KMS-11 (cell line): ENCODE results near the gene TTC29.

Experiments used
- H2AFZ ChIP-seq: fragments of 200-600 bp; sonication (generic); 2 replicates; pipeline ENCODE4 v1.6.1; 2016; ENCODE audit warnings: antibody characterized with exemption, mixed run types, low read depth
- H3K27ac ChIP-seq: fragments of 200-600 bp; sonication (generic); 2 replicates; pipeline ENCODE4 v1.6.1; 2016; ENCODE audit warnings: mild to moderate bottlenecking, mixed run types
- H3K27me3 ChIP-seq: fragments of 200-600 bp; sonication (generic); 2 replicates; pipeline ENCODE4 v1.6.1; 2017; ENCODE audit warnings: mild to moderate bottlenecking, low read depth, mixed run types, moderate library complexity; ENCODE audit not compliant: insufficient read depth
- H3K36me3 ChIP-seq: fragments of 200-600 bp; sonication (generic); 2 replicates; pipeline ENCODE4 v1.6.1; 2017; ENCODE audit warnings: mild to moderate bottlenecking, mixed run types; ENCODE audit not compliant: insufficient read depth
- H3K4me1 ChIP-seq: fragments of 200-600 bp; sonication (generic); 2 replicates; pipeline ENCODE4 v1.6.1; 2016; ENCODE audit warnings: mild to moderate bottlenecking, low read depth, mixed run types; ENCODE audit not compliant: poor library complexity, severe bottlenecking
- H3K4me2 ChIP-seq: fragments of 200-600 bp; sonication (generic); 2 replicates; pipeline ENCODE4 v1.7.0; 2016; ENCODE audit warnings: mild to moderate bottlenecking, mixed run types
- H3K4me3 ChIP-seq: fragments of 200-600 bp; sonication (generic); IDR thresholded peaks from 2 replicates; pipeline ENCODE4 v1.6.1; 2017; ENCODE audit warnings: low read depth, low read length, mixed read lengths; ENCODE audit not compliant: insufficient read depth
- H3K79me2 ChIP-seq: fragments of 200-600 bp; sonication (generic); 2 replicates; pipeline ENCODE4 v1.6.1; 2016; ENCODE audit warnings: low read depth, mixed run types; ENCODE audit not compliant: insufficient read depth
- H3K9ac ChIP-seq: fragments of 200-600 bp; sonication (generic); 2 replicates; pipeline ENCODE4 v1.6.1; 2016; ENCODE audit warnings: mild to moderate bottlenecking, mixed run types
- H4K20me1 ChIP-seq: fragments of 200-600 bp; sonication (generic); 2 replicates; pipeline ENCODE4 v1.6.1; 2016; ENCODE audit warnings: mild to moderate bottlenecking, mixed run types; ENCODE audit not compliant: insufficient read depth
- TF ChIP-seq, protein P1 (sequence below): fragments of 200-600 bp; sonication (generic); conservative IDR thresholded peaks from 2 replicates; pipeline ENCODE4 v1.6.1; 2017; ENCODE audit warnings: low read depth, mild to moderate bottlenecking, antibody characterized with exemption, low read length, moderate library complexity, mixed read lengths

Gene TTC29

DNA sequence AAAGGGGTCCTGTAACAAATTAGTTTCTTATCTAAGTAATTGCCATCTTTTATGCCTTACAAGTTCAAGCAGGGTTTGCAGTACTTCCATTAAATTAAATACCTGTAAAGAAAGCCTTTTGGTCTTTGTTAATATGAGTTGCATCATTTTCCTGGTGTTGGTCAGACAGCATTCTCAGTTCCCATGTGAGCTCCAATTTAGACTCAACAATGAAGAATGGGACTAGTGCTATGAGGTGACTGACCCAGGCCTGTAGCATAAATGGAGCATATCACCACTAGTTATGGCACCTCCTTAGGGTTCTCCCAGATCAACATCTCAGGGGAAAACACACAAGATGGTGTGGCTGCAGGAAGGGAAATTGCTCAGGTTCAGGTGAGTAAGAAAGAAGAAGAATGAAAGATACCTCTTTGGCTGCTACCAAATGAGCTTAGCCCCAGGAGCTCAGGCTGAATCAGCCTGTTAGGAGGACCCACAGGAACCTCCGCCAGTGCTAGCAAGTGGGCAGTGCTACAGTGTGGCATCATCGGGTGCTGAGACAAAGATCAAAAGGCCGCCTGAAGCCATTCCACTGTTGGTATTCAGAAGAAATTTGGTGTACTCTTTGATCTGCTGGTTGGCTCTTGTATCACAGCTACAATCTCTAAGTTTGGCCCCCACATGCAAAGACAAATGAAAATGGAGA lies 1.8 kb downstream of the TTC29 start:
- Histone ChIP-seq H3K4me2 (no peak overlapping the region), H3K9ac (no peak overlapping the region), H3K4me1 (peaks cover 9% of the 10 kb centered on the region), H3K27me3 (no peaks in the 10 kb centered on the region; the same call in 1 of the 2 replicates), H3K79me2 (no peaks in the 10 kb centered on the region), H3K36me3 (no peaks in the 10 kb centered on the region), H3K27ac (no peak overlapping the region), H3K4me3 (no peak overlapping the region), H2AFZ (no peak overlapping the region), H4K20me1 (no peaks in the 10 kb centered on the region)
- TF ChIP-seq, protein P1, sequence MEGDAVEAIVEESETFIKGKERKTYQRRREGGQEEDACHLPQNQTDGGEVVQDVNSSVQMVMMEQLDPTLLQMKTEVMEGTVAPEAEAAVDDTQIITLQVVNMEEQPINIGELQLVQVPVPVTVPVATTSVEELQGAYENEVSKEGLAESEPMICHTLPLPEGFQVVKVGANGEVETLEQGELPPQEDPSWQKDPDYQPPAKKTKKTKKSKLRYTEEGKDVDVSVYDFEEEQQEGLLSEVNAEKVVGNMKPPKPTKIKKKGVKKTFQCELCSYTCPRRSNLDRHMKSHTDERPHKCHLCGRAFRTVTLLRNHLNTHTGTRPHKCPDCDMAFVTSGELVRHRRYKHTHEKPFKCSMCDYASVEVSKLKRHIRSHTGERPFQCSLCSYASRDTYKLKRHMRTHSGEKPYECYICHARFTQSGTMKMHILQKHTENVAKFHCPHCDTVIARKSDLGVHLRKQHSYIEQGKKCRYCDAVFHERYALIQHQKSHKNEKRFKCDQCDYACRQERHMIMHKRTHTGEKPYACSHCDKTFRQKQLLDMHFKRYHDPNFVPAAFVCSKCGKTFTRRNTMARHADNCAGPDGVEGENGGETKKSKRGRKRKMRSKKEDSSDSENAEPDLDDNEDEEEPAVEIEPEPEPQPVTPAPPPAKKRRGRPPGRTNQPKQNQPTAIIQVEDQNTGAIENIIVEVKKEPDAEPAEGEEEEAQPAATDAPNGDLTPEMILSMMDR: no peak

DNA sequence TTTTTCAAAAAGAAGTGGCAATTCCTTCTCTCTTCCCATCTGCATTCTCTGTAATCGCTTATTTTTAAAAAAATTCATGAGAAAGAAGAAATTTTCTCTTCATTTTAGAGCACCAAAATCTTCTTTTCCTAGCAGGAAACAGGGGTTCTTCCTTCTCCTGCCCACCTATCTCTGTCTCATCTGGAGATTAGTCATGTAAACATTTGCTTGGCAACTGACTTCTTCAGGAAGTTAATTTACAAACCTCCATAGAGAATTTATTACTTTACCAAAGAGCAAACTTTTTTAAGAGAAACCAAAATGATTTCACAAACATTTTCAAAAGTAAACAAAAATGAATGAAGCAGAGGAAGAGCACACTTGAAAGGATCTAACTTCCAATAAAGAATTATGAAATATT lies 13.5 kb downstream of the TTC29 start:
- H3K9ac ChIP-seq: no peak overlapping the region
- no peaks in the 10 kb centered on the region for H3K79me2 ChIP-seq
- H3K27ac ChIP-seq: no peak overlapping the region
- H3K4me3 ChIP-seq: no peak overlapping the region
- TF ChIP-seq, protein P1: no peak
- no peaks in the 10 kb centered on the region for H4K20me1 ChIP-seq
- H3K36me3 ChIP-seq: no peaks in the 10 kb centered on the region
- H3K4me2 ChIP-seq: no peak overlapping the region
- H3K27me3 ChIP-seq: no peaks in the 10 kb centered on the region
- no peak overlapping the region for H2AFZ ChIP-seq
- no peaks in the 10 kb centered on the region for H3K4me1 ChIP-seq

GRCh38 chr4:146930673-146931072 lies 15.0 kb downstream of the TTC29 start:
- Histone ChIP-seq H3K4me3 (no peak overlapping the region), H3K36me3 (no peaks in the 10 kb centered on the region), H3K79me2 (no peaks in the 10 kb centered on the region), H4K20me1 (no peaks in the 10 kb centered on the region), H3K4me1 (no peaks in the 10 kb centered on the region), H3K27ac (no peak overlapping the region), H2AFZ (no peak overlapping the region), H3K9ac (no peak overlapping the region), H3K4me2 (no peak overlapping the region), H3K27me3 (no peaks in the 10 kb centered on the region)
- TF ChIP-seq, protein P1: no peak

DNA sequence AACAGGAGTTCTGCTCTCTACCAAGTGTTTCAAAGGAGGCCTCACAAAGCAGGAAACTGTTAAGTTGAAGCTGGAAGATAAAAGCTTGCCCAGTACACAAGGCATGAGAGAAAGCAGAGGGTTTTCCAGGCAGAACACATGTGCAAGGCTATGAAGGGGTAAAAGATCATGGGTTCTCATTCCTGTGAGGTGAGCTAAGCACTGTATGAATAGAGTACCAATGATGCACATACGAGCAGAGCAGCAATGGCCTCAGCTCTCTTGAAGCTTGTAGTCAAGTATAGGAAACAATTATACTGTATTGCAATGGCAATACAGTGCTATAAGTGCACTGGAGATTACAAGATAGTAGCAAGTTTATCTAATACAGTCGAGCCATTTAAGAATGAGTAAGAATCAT lies 18.0 kb downstream of the TTC29 start:
- no peak overlapping the region for H3K4me3 ChIP-seq
- no peaks in the 10 kb centered on the region for H3K27me3 ChIP-seq
- no peaks in the 10 kb centered on the region for H3K79me2 ChIP-seq
- no peaks in the 10 kb centered on the region for H3K4me1 ChIP-seq
- H3K4me2 ChIP-seq: no peak overlapping the region
- TF ChIP-seq, protein P1: no peak
- H2AFZ ChIP-seq: no peak overlapping the region
- H4K20me1 ChIP-seq: no peaks in the 10 kb centered on the region
- H3K36me3 ChIP-seq: no peaks in the 10 kb centered on the region
- H3K9ac ChIP-seq: no peak overlapping the region
- H3K27ac ChIP-seq: no peak overlapping the region
